HG03432 (cell line): Measurements from ENCODE around the gene ZNF337.
"Not testable (repeated sequence)": the region's sequence is repeated elsewhere in the genome, so short reads cannot be mapped to it uniquely, and the experiment has no call there.

Experiments
- ATAC-seq: cut with Tn5 transposase; IDR thresholded peaks from one replicate; pipeline ENCODE4 v1.9.1; 2021; ENCODE audit warnings: mild to moderate bottlenecking, moderate library complexity; ENCODE audit not compliant: unreplicated experiment

The ZNF337 gene

GRCh38 chr20:25630615-25631014, 66.0 kb downstream of the ZNF337 start:
- not testable (repeated sequence) for ATAC-seq

GRCh38 chr20:25629816-25630499, 66.7 kb downstream of the ZNF337 start:
- no peak for ATAC-seq

GRCh38 chr20:25626779-25627178, 69.9 kb downstream of the ZNF337 start:
- no peak for ATAC-seq

GRCh38 chr20:25624500-25624939, 72.1 kb downstream of the ZNF337 start:
- no peak for ATAC-seq
